ENCODE results near the gene LETM1.
A peak's percentile ranks its signal among the peaks of the same experiment; 100 is the strongest.

Gene LETM1

DNA sequence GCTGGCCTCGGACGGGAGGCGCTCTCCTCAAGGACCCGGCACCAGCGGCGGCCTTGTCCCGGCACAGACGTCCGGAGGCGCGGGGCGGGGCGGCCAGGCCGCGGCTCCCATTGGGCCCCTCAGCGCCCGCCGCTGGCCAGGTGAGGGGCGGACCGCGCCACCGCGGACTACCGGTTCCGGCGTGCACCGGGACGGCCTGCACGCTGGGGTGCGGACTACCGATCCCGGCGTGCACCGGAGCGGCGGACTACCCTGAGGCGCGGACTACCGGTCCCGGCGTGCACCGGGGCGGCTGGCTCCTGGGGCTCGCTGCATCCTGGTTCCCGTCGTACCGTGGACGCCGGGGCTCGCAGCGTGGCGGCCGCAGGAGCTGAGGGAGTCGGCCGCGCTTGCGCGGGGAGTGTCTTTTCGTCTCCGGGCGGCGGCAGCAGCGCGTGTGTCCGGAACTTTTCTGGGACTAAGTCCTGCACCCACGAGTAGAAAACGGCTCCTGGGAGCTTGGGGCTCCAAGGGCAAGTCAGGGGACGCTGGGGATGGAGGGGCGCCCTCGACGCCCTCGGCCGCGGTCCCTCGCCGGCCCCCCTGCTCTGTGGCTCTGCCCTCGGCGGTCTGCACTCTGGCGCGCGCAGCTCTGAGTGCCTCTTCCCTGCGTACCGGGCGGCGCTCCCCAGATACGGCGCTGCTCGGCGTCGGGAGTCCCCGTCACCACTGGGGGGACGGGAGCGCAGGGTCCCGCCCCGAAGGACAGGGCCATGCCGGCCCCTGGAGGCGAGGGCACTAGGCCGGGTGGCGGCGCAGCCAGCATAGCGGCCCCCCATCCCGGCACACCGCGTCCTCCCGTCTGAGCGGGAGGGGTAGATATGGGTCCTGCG is at the start of gene LETM1:
LETM1 (minus strand) TSS at position 86 of the 872 bp plus-strand sequence. CDS start 206 bp downstream, outside the sequence.
- DNase-seq (ENCODE audit: low read depth): peak; percentile 90

DNA sequence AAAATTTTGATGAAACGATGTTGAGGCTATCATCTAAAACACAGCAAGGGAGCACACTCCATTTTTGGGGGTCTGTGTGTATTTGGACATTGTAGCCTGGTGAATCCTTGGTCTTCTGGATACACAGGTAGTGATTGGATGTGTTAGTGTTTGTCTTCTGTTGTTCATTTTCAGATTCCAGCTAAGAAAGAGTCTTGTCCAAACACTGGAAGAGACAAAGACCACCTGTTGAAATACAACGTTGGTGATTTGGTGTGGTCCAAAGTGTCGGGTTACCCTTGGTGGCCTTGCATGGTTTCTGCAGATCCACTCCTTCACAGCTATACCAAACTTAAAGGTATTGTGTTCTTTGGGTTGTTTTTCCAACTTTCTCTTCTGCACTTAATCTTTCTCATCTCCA is 48.1 kb upstream of the LETM1 start:
- no peak for DNase-seq (ENCODE audit: low read depth)

DNA sequence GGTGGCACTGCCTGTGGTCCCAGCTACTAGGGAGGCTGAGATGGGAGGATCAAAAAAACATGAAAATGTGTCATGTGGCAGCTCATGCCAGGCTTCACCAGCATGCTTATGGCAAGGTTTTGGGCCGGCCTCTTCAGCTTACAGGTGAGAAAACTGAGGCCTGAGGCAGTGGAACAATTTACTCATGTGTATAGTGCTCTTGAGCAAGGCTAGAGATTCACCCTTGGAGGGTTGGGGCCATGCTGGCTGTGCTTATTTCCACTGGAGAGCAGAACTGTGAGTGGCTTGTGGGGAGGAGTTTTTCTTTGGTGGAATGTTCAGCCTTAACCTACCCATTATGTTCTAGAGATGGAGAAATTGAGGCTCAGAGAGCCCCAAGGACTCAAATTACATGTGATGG is 47.1 kb upstream of the LETM1 start:
- no peak for DNase-seq (ENCODE audit: low read depth)

DNA sequence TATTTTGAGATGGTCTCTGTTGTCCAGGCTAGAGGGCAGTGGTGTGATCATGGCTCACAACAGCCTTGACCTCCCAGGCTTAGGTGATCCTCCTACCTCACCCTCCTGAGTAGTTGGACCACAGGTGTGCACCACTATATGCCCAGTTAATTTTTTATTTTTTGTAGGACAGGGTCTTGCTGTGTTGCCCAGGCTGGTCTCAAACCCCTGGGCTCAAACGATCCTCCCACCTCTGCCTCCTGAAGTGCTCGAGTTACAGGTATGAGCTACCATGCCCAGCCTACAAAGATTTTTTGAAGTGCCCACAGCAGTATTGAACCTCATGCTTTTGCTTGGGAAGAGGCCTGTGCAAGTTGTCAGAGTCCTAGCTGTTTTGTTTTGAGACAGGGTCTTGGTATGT is 46.3 kb upstream of the LETM1 start:
- no peak for DNase-seq (ENCODE audit: low read depth)

DNA sequence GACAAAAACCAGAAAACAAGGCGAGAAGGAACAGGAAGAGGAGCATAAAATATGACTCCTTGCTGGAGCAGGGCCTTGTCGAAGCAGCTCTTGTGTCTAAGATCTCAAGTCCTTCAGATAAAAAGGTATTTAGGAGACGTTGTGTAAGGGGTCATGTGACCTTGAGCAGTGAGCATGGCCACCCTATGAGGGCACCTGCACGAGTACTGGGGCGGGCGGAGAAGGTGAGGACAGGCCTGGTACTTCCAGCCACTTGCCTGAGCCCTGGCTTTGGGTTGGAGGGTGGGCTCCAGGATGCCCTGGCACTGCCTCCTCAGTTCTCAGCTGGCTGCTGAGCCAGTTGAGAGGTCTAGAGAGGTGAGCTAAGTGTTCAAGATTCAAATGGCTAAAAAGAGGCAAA is 45.2 kb upstream of the LETM1 start:
- no peak for DNase-seq (ENCODE audit: low read depth)

DNA sequence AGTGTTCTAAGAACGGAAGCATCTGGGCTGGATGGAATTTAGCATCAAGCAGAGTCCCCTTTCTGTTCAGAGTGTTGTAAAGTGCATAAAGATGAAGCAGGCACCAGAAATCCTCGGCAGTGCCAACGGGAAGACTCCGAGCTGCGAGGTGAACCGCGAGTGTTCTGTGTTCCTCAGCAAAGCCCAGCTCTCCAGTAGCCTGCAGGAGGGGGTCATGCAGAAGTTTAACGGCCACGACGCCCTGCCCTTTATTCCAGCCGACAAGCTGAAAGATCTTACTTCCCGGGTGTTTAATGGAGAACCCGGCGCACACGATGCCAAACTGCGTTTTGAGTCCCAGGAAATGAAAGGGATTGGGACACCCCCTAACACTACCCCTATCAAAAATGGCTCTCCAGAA is 44.7 kb upstream of the LETM1 start:
- DNase-seq (ENCODE audit: low read depth): no peak

DNA sequence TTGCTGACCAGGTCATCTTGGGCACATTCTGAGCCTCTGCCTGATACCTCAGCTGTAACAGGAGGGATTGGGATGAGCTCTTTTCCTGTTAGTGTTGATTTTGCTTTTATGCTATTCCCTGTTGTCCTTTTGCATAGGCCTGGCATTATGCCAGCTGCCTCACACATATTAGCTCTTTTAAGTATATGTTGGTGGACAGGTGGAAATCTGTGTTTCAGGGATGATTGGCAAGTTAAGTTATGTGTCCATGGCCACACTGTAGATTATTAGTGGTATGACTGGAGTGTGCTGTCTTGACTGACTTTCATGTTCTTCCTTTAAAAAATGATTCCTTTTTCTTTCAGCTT is 44.1 kb upstream of the LETM1 start:
- DNase-seq (ENCODE audit: low read depth): no peak

DNA sequence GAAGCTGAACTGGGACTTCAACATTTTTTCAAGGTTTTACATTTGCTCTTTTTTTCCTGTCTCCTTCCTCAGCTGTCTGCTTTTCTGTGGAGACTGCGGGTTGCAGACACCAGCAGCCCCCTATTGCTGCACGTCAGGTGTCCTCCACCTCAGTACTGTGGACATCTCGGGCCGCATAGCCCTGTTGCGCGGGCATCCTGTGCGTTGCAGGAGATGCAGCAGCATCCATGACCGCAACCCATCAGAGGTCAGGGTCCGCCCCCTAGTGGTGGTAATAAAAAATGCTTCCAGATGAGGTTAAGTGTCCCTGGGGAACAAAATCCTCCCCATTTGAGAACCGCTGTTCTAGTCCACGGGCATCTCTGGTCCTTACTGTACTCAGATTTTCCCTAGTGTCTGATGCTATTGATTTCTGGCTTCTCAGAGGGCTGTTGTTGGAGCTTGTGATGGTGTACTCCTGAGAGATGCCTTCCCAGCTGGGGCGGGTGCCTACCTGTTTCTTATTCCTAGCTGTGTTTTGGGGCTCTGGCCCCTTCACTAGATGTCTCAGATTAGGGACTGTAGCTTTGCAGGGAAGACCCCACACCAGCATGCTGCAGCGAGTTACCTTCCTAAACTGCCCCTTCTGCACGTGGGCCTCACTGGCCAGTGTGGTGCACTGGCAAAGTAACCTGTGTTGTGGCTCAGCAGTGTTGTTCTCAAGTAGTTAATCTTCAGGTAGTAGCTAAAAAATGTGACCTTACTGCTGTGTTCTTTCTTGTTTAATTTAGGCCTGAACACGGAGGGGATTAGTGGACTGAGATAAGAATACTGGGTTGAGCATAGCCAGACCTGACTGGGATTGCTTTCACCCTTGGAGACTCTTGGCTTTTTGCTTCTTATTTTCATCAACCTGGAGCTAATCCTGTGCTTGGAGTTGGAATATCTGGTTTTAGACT is 43.5 kb upstream of the LETM1 start:
- DNase-seq (ENCODE audit: low read depth): peak; percentile 43

DNA sequence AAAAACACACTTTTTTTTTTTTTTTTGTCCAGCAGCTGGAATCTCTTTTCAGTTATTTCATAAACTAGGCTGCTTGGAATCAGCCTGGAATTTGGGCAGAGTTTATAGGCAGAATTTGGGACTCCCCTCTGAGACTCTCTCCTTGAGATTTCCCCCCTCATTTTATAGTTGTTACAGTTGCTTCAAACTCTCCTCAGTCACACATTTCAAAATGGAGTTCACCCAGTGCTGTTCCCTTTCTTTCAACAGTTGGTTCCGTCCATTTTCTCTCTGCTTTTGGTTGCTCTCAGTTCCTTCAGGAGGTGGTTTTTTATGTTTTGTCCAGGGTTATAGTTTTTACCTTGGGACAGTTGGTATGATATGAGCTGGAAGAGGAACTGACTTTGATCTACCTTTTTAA is 42.7 kb upstream of the LETM1 start:
- DNase-seq (ENCODE audit: low read depth): no peak

DNA sequence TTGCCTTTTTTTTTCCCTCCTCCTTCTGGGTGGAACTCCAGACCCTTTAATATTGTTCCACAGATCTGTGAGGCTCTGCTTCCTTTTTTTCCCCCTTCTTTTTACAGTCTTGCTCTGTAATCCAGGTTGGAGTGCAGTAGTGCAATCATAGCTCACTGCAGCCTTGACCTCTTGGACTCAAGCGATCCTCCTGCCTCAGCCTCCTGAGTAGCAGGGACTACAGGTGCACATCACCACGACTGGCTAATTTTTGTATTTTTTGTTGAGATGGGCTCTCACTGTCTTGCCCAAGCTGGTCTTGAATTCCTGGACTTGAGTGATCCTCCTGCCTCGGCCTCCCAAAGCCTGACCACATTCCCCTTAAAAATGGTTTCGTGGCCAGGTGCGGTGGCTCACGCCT is 42.1 kb upstream of the LETM1 start:
- DNase-seq (ENCODE audit: low read depth): no peak

DNA sequence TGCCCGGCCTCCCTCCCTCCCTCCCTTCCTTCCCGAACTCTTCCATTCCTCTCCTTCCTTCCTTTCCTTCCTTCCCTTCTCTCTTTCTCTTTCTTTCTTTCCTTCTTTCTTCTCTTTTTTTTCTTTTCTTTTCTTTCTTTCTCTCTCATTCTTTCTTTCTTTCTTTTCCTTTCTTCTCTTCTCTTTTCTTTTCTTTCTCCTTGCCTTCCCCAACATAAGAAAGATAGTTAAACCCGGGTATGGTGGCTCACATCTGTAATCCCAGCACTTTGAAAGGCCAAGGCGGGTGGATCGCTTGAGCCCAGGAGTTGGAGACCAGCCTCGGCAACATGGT is 40.7 kb upstream of the LETM1 start:
- no peak for DNase-seq (ENCODE audit: low read depth)

DNA sequence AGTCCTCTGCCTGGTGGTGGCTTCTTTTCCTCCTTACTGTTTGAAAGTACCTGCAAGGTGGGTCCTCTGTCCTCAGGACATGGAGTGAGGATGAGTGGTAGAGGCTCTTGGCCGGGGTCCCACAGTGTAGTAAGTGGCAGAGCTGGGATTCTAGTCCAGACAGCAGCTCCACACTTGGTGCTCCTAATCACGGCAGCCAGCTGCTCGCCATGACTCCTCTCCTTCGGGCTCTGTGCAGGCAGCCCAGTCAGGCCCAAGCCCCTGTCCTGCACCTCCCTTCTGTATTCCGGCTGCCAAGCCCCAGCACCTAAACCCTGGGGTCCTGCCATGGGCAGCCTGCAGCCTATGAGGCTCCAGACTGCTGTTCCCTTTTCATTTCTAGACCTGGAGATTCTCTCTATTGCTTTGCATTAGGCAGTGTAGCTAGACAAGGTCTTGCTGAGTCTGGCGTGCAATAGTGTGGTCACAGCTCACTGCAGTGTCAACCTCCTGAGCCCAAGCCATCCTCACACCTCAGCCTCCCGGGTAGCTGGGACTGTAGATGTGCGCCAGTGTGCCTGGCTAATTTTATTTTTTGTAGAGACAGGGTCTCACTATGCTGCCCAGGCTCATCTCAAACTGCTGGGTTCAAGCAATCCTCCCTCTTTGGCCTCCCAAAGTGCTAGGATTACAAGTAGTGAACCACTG is 40.2 kb upstream of the LETM1 start:
- no peak for DNase-seq (ENCODE audit: low read depth)

DNA sequence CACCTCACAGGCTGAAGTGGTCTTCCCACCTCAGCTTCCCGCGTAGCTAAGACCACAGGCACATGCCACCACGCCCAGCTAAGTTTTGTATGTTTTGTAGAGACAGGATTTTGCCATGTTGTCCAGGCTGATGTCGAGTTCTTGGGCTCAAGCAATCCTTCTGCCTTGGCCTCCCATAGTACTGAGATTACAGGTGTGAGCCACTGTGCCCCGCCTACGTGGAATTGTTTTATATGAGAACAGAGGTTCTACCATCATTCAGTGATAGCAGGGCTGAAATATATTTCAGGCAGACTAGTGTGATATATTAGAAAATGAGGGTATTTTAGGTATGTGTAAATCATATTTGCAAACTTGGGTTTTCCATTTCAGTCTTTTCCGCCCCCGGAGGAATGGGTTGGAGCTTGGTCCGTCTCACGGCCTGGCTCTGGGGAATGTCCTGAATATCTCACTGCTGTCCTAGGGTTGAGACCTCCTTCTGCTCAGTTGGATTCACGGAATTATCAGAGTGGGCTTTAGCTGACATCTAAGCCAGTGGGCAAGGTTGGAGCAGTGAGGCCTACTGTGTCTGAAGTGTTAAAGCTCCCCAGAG is 35.1 kb upstream of the LETM1 start:
- no peak for DNase-seq (ENCODE audit: low read depth)

DNA sequence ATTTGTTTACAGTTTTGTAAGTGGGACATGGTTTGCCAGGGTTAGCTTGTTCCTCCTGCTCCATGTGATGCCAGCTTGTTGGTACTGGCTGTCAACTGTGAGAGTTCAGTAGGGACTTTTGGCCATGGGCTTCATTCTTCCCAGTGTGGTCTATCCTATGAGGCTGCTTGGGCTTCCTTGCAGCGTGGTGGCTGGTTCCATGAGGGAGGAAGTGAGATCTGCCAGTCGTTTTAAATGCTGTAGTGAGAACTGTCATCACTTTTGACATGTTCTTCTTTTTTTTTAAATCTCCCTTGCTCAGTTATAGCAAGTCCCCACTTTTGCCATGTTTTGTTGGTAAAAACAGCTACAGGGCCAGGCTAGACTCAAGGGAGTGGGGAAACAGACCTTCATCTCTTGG is 31.1 kb upstream of the LETM1 start:
- DNase-seq (ENCODE audit: low read depth): no peak

DNA sequence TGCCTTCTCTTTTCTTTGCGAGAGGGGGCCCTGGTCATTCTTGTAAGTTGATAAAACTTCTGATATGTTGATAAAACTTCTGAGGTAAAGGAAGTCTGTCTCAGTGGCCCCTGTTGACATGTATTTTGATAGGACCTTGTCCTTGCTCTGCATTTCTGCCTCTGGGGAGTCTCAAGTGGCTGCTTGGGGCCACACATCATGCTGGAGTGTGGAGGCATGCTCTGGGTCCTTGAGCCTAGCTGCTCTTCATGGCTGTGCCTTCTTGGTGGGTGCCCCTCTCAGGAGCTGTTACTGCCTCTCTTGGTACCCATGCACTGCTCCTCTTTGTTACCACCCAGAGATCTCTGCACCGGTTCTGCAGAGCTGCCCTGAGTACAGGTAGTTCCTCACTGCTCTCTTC is 29.5 kb upstream of the LETM1 start:
- DNase-seq (ENCODE audit: low read depth): no peak

DNA sequence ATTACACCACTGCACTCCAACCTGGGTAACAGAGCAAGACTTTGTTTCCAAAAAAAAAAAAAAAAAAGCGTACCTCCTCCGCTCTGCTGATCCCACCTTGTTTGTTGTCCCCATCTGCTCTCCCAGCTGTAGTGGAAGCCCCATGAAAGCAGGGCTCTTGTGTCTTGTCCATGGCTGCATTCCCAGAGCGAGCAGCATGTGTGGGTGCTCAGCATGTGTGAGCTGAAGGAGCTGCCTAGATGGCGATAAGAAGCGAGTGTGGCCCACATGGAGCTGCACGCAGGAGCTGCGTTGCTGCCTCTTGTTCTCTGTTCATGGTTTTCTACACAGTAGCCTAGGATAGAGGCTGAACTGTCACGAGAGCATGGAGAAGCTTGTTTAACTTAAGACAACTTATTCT is 27.6 kb upstream of the LETM1 start:
- DNase-seq (ENCODE audit: low read depth): no peak

DNA sequence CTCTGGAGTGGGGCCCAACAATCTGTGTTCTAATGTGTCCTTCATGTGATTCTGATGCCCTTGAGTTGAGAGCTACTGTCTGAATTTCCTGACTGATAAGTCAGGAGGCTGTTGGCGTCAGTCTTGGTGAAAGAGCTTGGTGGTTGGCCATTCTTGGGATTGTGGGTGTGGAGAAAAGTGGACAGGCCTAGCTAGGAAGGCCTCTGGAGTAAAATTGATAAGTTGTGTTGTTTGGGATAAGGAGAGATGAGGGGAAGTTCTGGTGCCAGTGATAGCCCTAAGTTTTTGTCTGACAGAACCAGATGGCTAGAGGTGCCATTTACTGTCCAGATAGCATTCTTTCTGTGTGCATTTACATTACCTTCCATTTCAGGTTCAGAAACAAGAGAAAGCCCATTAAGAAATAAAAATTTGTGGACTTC is 26.9 kb upstream of the LETM1 start:
- DNase-seq (ENCODE audit: low read depth): no peak

DNA sequence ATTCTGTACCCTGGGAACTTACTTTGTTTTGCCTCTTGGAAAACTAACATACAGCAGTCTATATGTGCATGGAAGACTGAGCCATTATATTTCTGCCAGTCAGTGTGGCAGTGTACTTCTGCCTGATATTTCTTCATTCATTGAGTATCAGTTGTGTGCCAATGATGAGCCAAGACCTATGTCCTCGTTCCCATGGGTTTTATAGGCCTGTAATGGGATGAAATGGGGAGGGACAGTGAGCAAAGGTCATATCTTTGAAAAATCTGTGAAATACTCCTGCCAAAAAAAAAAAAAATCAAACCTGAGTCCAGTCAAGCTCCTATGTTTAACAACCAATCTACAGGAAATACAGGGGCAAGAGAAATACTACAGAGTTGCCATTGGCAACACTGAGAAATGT is 24.4 kb upstream of the LETM1 start:
- no peak for DNase-seq (ENCODE audit: low read depth)

DNA sequence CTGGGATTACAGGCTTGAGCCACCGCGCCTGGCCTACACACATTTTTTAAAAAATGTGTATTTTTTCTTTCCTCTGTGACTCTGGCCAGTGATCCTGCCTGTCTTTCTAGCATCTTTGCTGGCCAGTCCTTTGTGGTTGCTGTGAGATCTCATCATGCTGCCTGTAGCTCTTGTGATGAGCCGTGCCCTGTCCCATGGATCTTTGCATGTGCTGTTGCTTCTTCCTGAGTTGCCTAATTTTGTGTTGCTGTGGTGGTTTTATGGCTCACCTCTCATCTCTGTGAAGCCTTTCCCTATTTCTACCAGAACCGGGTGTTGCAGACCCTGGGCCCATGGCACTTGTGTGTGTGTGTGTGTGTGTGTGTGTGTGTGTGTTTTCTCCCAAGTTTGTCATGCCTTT is 23.5 kb upstream of the LETM1 start:
- no peak for DNase-seq (ENCODE audit: low read depth)

DNA sequence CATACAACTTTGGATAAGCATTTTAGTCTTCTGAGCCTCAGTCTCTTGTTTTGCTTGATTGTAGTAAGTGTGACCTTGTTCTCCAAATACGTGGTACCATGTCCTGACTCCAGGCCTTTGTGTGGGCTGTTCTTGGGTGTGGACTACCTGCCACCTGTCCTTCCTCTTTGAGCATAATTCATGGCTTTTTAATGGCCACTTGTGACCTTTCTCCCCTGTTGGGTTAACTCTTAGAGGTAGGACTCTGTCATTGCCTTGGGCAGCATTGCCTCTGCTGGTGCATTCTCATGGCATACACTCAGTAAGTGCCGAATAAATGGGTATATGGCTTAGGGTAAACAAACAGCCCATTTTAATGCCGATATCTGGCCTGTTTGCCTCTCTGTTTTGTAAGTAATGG is 18.2 kb upstream of the LETM1 start:
- DNase-seq (ENCODE audit: low read depth): no peak

DNA sequence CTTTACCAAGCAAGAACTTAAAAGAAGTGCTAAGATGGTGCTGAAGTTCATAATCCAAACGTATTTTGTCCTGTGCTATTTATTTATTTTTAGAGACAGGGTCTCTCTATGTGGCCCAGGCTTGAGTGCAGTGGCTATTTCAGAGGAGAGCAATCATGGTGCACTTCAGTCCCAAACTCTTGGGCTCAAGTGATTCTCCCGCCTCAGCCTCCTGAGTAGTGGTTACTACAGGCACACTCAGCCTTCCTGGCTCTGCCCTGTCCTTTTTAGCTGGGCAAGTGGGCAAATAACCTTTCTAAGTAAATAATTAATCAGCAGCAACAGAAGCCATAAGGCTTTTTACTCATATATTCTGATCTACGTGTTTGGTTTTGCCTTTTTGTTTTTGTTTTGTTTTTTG is 17.8 kb upstream of the LETM1 start:
- no peak for DNase-seq (ENCODE audit: low read depth)

DNA sequence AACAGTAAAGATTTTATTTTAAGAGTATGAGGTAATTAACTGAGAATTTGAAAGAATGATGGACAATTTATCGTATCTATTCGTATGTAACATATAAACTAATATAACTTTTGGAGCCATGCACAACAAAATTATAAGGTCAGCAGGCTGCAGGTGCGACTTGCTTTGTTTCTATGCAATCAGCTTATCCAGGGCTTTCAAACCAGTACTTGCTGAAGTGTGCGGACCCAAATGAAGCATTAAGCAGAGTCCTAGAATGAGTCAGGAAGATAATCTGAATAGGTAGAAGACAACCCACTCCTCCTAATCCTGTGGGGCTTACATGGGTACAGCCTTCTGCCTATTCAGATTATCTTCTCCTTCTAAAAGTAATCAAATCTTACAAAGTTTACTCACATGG is 17.3 kb upstream of the LETM1 start:
- no peak for DNase-seq (ENCODE audit: low read depth)

Measured in stimulated activated CD8-positive, alpha-beta memory T cell treated with anti-CD3 and anti-CD28 coated beads, Interleukin-4, amount 100 ng/mL, for 24 hours (primary cell).